SK-N-MC (cell line): Measurements from ENCODE around the gene TMPRSS9.

Experiments used
- EZH2 ChIP-seq: fragments of 200-600 bp; sonication (generic); IDR thresholded peaks from one replicate; pipeline ENCODE4 v1.6.1; 2017; ENCODE audit warnings: antibody characterized with exemption
- POLR2AphosphoS5 ChIP-seq: IDR thresholded peaks from 2 replicates; pipeline ENCODE4 v1.6.1; 2012; ENCODE audit warnings: mild to moderate bottlenecking, low read depth, low read length, borderline replicate concordance

GRCh38 chr19:2317756-2318155 lies 42.3 kb upstream of the TMPRSS9 start:
- no peak for TF ChIP-seq EZH2
- TF ChIP-seq POLR2AphosphoS5 = no peak
